HepG2 (cell line): ENCODE results near the gene TRIM8. TPM values are rescaled to one million over a fixed set of nuclear protein-coding genes. Genes with fewer than 3 reads are reported as not detected.

Experiments used
- ARID5B ChIP-seq: IDR thresholded peaks from 2 replicates; pipeline ENCODE4 v1.4.0; 2020; ENCODE audit warnings: mild to moderate bottlenecking, missing genetic modification reagents
- ARNT2 ChIP-seq: sonication (generic); formaldehyde crosslinking; IDR thresholded peaks from 2 replicates; pipeline ENCODE4 v1.8.0; 2022; ENCODE audit warnings: mild to moderate bottlenecking, low read depth, missing genetic modification reagents, moderate library complexity
- ATF3 ChIP-seq: sonication (generic); formaldehyde crosslinking; IDR thresholded peaks from 2 replicates; pipeline ENCODE4 v1.4.0; 2020; ENCODE audit warnings: missing genetic modification reagents
- LCORL ChIP-seq, 2 experiments: fragments of 450-650 bp in 1 of 2; sonication (generic) in 1 of 2; formaldehyde crosslinking in 1 of 2; IDR thresholded peaks; 2 replicates each; pipeline versions ENCODE4 v1.5.0 to v1.6.1; 2017 to 2020; ENCODE audit warnings: antibody characterized with exemption in 1 of 2, missing genetic modification reagents in 1 of 2
- PCBP1 ChIP-seq: fragments of 200-400 bp; formaldehyde crosslinking; IDR thresholded peaks from 2 replicates; pipeline ENCODE4 v1.6.1; 2017; ENCODE audit warnings: mild to moderate bottlenecking, low read depth, low read length, borderline replicate concordance
- PITX1 ChIP-seq: sonication (generic); formaldehyde crosslinking; IDR thresholded peaks from 2 replicates; pipeline ENCODE4 v1.5.1; 2020; ENCODE audit warnings: mild to moderate bottlenecking, missing genetic modification reagents
- ZFP36L2 ChIP-seq: sonication (generic); formaldehyde crosslinking; IDR thresholded peaks from 2 replicates; pipeline ENCODE4 v1.4.0; 2020; ENCODE audit warnings: missing genetic modification reagents
- ZNF318 ChIP-seq: sonication (generic); formaldehyde crosslinking; IDR thresholded peaks from 2 replicates; pipeline ENCODE4 v1.4.0; 2020; ENCODE audit warnings: mild to moderate bottlenecking, missing genetic modification reagents
- ZNF687 ChIP-seq: sonication (generic); formaldehyde crosslinking; IDR thresholded peaks from 2 replicates; pipeline ENCODE4 v1.5.1; 2020; ENCODE audit warnings: mild to moderate bottlenecking, missing genetic modification reagents, moderate library complexity
- ZNF788 ChIP-seq: sonication (generic); formaldehyde crosslinking; IDR thresholded peaks from 2 replicates; pipeline ENCODE4 v1.5.0; 2020; ENCODE audit warnings: mild to moderate bottlenecking, missing genetic modification reagents, borderline replicate concordance
- polyA plus RNA-seq, 8 experiments: library from polyadenylated mRNA; depleted of rRNA in 3 of 8; stranded (reverse) in 7 of 8; unstranded in 1 of 8; fragments of >200 nt; fragmentation: Illumina TruSeq in 4 of 8; extraction: Trizol in 4 of 8; gene quantifications; 2 replicates each; pipeline versions ENCODE4 v1.2.1 to v1.2.3, GENCODE V29; 2011 to 2016; ENCODE audit warnings: low read depth in 4 of 8, missing spikeins in 1 of 8, mixed read lengths in 1 of 8; ENCODE audit not compliant: insufficient read depth in 1 of 8
- total RNA-seq, 5 experiments: library from RNA; depleted of rRNA; stranded (reverse); fragments of >200 nt; fragmentation: Illumina TruSeq; extraction: Trizol; gene quantifications; 2 replicates each; pipeline ENCODE4 v1.2.3, GENCODE V29; 2016; ENCODE audit warnings: low read depth in 1 of 5

The TRIM8 gene
- total and polyA plus RNA-seq, 2 of the 13 experiments (the other 11 are each of a cell fraction or from before 2014, with no cell fraction given), result 38.9 to 66.5 TPM

GRCh38 chr10:102627736-102628293 lies 16.5 kb upstream of the TRIM8 start (continued):
- TF ChIP-seq ZNF318 (CRISPR knock-in tag) (no peak), PCBP1 (0 out of 2 replicates have a peak, but pooled peaks have one; percentile 27), ZNF788 (CRISPR knock-in tag) (0 out of 2 replicates have a peak, but pooled peaks have one; percentile 28), ATF3 (CRISPR knock-in tag) (peak; percentile 73), ARID5B (CRISPR knock-in tag) (peak; percentile 40; the same call in 1 of the 2 replicates), ZFP36L2 (CRISPR knock-in tag) (no peak), ARNT2 (0 out of 2 replicates have a peak, but pooled peaks have one; percentile 24), ZNF687 (CRISPR knock-in tag) (peak; percentile 83), LCORL (IDR thresholded peaks at IDR 0.05) (no peak), LCORL (CRISPR knock-in tag; IDR thresholded peaks at IDR 0.05) (no peak; the same call in 1 of the 2 replicates), PITX1 (CRISPR knock-in tag) (peak; percentile 23; the same call in 1 of the 2 replicates)
